Measurements from ENCODE around the gene MLLT6. TPM values are rescaled to one million over a fixed set of nuclear protein-coding genes. Genes with fewer than 3 reads are reported as not detected.
A peak's percentile ranks its signal among the peaks of the same experiment; 100 is the strongest.

The MLLT6 gene
- total and polyA plus RNA-seq, 2 of the 4 experiments (the other 2 are of a cell fraction) = 7.2 to 21.2 TPM

DNA sequence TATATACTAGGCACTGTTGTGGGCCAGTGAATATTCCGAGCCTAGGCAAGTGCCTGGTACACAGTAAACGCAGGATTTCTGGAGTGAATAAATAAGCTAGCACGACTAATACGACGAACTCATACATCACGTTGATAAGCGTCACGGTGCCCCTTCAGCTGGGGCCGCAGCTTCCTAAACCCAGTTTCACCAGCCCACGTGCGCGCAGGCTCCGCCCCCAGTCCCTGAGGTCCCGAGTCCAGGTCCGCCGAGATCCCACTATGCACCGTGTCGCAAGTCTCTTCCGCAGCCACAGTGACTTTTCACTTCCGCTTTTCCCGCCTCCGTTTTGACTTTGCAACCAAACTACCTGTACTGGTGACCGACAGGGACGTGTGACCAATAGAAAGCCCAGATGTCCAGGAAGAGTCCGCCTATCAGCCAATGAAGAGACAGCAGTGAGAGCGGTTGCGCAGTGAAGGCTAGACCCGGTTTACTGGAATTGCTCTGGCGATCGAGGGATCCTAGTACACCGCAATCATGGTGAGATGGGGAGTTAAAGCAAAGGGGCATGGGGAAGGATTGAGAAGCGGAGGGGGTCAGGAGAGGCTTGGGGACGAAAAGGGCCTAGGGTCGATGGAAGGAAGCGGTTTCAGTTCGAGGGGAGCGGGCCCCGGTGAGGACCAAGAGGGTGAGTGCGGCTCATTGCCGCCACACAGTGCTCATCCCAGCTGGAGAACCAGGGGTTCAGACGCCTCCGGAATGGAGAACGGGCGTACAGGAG is 47.4 kb downstream of the MLLT6 start, which contains the start of gene PSMB3 (continued):
- TF ChIP-seq MAFK (IDR thresholded peaks at IDR 0.05; ENCODE audit: low read depth, low read length) = no peak; the same call in 1 of the 2 replicates
- peak; percentile 93 for TF ChIP-seq CEBPB (IDR thresholded peaks at IDR 0.05; ENCODE audit: low read depth, low read length)
- no peak for TF ChIP-seq SMC3 (IDR thresholded peaks at IDR 0.05; ENCODE audit: low read depth, low read length)

DNA sequence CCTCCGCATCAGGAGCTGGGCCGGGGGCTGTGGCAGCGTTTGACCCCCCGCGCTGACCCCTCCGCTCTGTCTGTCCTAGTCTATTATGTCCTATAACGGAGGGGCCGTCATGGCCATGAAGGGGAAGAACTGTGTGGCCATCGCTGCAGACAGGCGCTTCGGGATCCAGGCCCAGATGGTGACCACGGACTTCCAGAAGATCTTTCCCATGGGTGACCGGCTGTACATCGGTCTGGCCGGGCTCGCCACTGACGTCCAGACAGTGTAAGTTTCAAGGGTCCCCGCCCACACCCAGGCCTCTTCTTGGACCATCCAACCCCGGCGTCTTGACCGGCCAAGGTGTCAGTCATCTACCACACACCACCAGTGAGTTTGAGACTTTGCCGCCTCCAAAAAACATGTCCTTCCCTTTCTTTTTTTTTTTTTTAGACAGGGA is 48.0 kb downstream of the MLLT6 start:
- Histone ChIP-seq H4K91ac (ENCODE audit: insufficient read depth, low read depth, low read length) (peak overlapping the region; percentile 60; the same call in 1 of the 2 replicates), H3K9ac (ENCODE audit: low read depth, low read length) (peak overlapping the region; percentile 97), H3K18ac (ENCODE audit: low read depth, low read length) (no peak overlapping the region), H3K9me1 (ENCODE audit: insufficient read depth, low read length) (no peaks in the 10 kb centered on the region), H2BK20ac (ENCODE audit: low read depth, low read length) (no peak overlapping the region), H4K5ac (ENCODE audit: low read depth, low read length) (no peak overlapping the region), H2AFZ (replicated peaks; ENCODE audit: low read length, poor library complexity) (peak overlapping the region; percentile 97), H3K36me3 (ENCODE audit: control insufficient read depth, insufficient read depth, low read length) (peaks cover 18% of the 10 kb centered on the region), H3K9me3 (ENCODE audit: control insufficient read depth, insufficient read depth, low read length) (no peaks in the 10 kb centered on the region), H3K14ac (replicated peaks; ENCODE audit: low read depth, low read length) (peak overlapping the region; percentile 90; the same call in 1 of the 2 replicates), H3K23ac (ENCODE audit: low read depth, low read length) (peak overlapping the region; percentile 75; the same call in 1 of the 2 replicates), H3K79me1 (ENCODE audit: low read depth in 1 of 2, low read length in 2 of 2) (peaks cover 10 to 39% of the 10 kb centered on the region in 2 experiments), H3K4me2 (ENCODE audit: low read depth, low read length) (peak overlapping the region; percentile 80), H3K27me3 (ENCODE audit: control insufficient read depth, insufficient read depth, low read length) (no peaks in the 10 kb centered on the region), H2BK120ac (ENCODE audit: low read depth, low read length) (no peak overlapping the region), H2AK9ac (replicated peaks; ENCODE audit: low read depth, low read length, poor library complexity) (peak overlapping the region; percentile 91), H3K27ac (ENCODE audit: insufficient read depth, low read length) (peak overlapping the region; percentile 90), H2BK15ac (ENCODE audit: low read depth, low read length) (no peak overlapping the region), H2AK5ac (ENCODE audit: low read depth, low read length) (peak overlapping the region; percentile 94), H3K4ac (ENCODE audit: low read depth, low read length) (peak overlapping the region; percentile 93), H3K4me1 (ENCODE audit: control insufficient read depth, insufficient read depth, low read length) (peaks cover 1% of the 10 kb centered on the region; the same call in 1 of the 2 replicates), H4K8ac (ENCODE audit: low read depth in 2 of 2, low read length in 2 of 2) (peak overlapping the region; percentile 13 to 91; a peak in 3 of 4 replicates), H3K4me3 (ENCODE audit: insufficient read depth, low read depth, low read length) (peak overlapping the region; percentile 84), H3K56ac (ENCODE audit: extremely low read depth, insufficient read depth, low read length) (peak overlapping the region; percentile 74; the same call in 1 of the 2 replicates), H4K20me1 (ENCODE audit: insufficient read depth, low read length) (peaks cover 7% of the 10 kb centered on the region; the same call in 1 of the 2 replicates), H2BK5ac (ENCODE audit: low read depth, low read length, poor library complexity, severe bottlenecking) (peak overlapping the region; percentile 87)
- in situ Hi-C loops (cut with MboI; ENCODE audit: low sequenced_read_pairs) = no loop called here
- no peak for TF ChIP-seq USF2 (IDR thresholded peaks at IDR 0.05; ENCODE audit: low read depth, low read length)
- TF ChIP-seq RFX5 (IDR thresholded peaks at IDR 0.05; ENCODE audit: low read depth, low read length) = no peak
- no peak for TF ChIP-seq SMC3 (IDR thresholded peaks at IDR 0.05; ENCODE audit: low read depth, low read length)
- ATAC-seq (ENCODE audit: low read depth) (no peak), DNase-seq (no peak)
- POLR2A ChIA-PET (ENCODE audit: unreplicated experiment) = interaction anchor here (0.6 kb wide), 1 partner anchor 452 kb away, joined by 4 read pairs; no protein-coding TSS in a partner anchor
- TSS peak; percentile 59 for BruUV-seq (replicated peaks)
- intact Hi-C loops (cut with micrococcal nuclease) = loop anchor here (5.0 kb wide), 1 partner anchor 119 kb away; the partner anchor contains the start of gene LASP1
- 12% methylated on average over 15 of the region's 22 CpGs; no CpG with 5 or more reads in 1 of the 2 experiments for WGBS, 2 experiments (ENCODE audit: extremely low coverage in 2 of 2, insufficient read length in 1 of 2)
- dilution Hi-C loops (cut with HindIII; ENCODE audit: low sequenced_read_pairs, unreplicated experiment) = no loop called here
- CTCF ChIA-PET = no interaction called here
